H1 (cell line): ENCODE results near the gene SRSF1. TPM values are rescaled to one million over a fixed set of nuclear protein-coding genes. Genes with fewer than 3 reads are reported as not detected.

Experiments used
- CTCF ChIA-PET: fragments of 300-600 bp; sonication (Branson Sonifier 250); formaldehyde crosslinking; loops from one replicate; lab custom pipeline; 2021; ENCODE audit not compliant: partially characterized antibody; lab: Charles Lee
- POLR2A ChIA-PET: fragments of 300-600 bp; sonication (Branson Sonifier 250); formaldehyde crosslinking; loops from one replicate; lab custom pipeline; 2021; ENCODE audit warnings: inconsistent platforms; ENCODE audit not compliant: partially characterized antibody; lab: Charles Lee
- DNase-seq, 2 experiments: peaks; one replicate each; pipeline versions ENCODE4 v3.0.0 to v3.0.0-alpha.2; 2010 to 2022; ENCODE audit warnings: low spot score in 2 of 2, low read depth in 1 of 2, mixed read lengths in 1 of 2
- FAIRE-seq: peaks from 2 replicates; lab custom pipeline; 2011; peaks lifted over from hg19 to GRCh38; lab: Jason Lieb, UNC
- H2AFZ ChIP-seq: 2 replicates; pipeline ENCODE4 v1.8.1; 2012; ENCODE audit warnings: low read length, inconsistent platforms
- H2AK5ac ChIP-seq: 2 replicates; pipeline ENCODE4 v1.6.1; 2013; ENCODE audit warnings: low read depth, low read length
- H2BK120ac ChIP-seq: replicated peaks from 2 replicates; pipeline ENCODE3; 2013; ENCODE audit warnings: low read depth, low read length, inconsistent platforms
- H2BK12ac ChIP-seq: 2 replicates; pipeline ENCODE4 v1.6.1; 2013; ENCODE audit warnings: low read depth, low read length
- H2BK15ac ChIP-seq: 2 replicates; pipeline ENCODE4 v1.6.1; 2013; ENCODE audit warnings: low read length
- H2BK20ac ChIP-seq: 2 replicates; pipeline ENCODE4 v1.6.1; 2013; ENCODE audit warnings: low read length
- H2BK5ac ChIP-seq: 2 replicates; pipeline ENCODE4 v1.6.1; 2013; ENCODE audit warnings: low read depth, low read length
- H3K14ac ChIP-seq: 2 replicates; pipeline ENCODE4 v1.6.1; 2013; ENCODE audit warnings: inconsistent platforms; ENCODE audit not compliant: insufficient read length
- H3K18ac ChIP-seq: 2 replicates; pipeline ENCODE4 v1.6.1; 2013; ENCODE audit warnings: low read length; ENCODE audit errors: extremely low read depth
- H3K23ac ChIP-seq: 2 replicates; pipeline ENCODE4 v1.6.1; 2013; ENCODE audit warnings: inconsistent platforms; ENCODE audit not compliant: insufficient read length
- H3K23me2 ChIP-seq: 2 replicates; pipeline ENCODE4 v1.6.1; 2013; ENCODE audit warnings: low read depth, low read length
- H3K27ac ChIP-seq: 2 replicates; pipeline ENCODE4 v1.6.1; 2011; ENCODE audit warnings: low read depth, low read length, inconsistent platforms
- H3K27me3 ChIP-seq, 4 experiments: replicated peaks in 1 of 4; 1 replicate in 1 of 4; 2 replicates in 3 of 4; pipeline versions ENCODE4 v1.6.1 to v1.8.1; 2011 to 2013; ENCODE audit warnings: low read length in 3 of 4, mild to moderate bottlenecking in 3 of 4, inconsistent platforms in 2 of 4, mixed read lengths in 2 of 4, moderate library complexity in 1 of 4; ENCODE audit not compliant: control insufficient read depth in 3 of 4, insufficient read depth in 3 of 4; ENCODE audit errors: extremely low read depth in 1 of 4
- H3K36me3 ChIP-seq, 4 experiments: 2 replicates each; pipeline versions ENCODE4 v1.6.1 to v1.8.1; 2011 to 2013; ENCODE audit warnings: mild to moderate bottlenecking in 4 of 4, low read length in 3 of 4, moderate library complexity in 2 of 4, control low read depth in 1 of 4, inconsistent platforms in 1 of 4; ENCODE audit not compliant: insufficient read depth in 4 of 4, control insufficient read depth in 2 of 4
- H3K4ac ChIP-seq: replicated peaks from 2 replicates; pipeline ENCODE3; 2013; ENCODE audit warnings: low read length, low read depth, mixed read lengths, inconsistent platforms; ENCODE audit not compliant: insufficient read length
- H3K4me1 ChIP-seq, 4 experiments: replicated peaks in 1 of 4; 1 replicate in 1 of 4; 2 replicates in 3 of 4; pipeline versions ENCODE4 v1.6.1 to v1.8.1; 2011 to 2013; ENCODE audit warnings: low read length in 3 of 4, inconsistent platforms in 2 of 4, mixed read lengths in 1 of 4; ENCODE audit not compliant: insufficient read depth in 4 of 4, control insufficient read depth in 3 of 4
- H3K4me2 ChIP-seq, 2 experiments: 2 replicates each; pipeline versions ENCODE4 v1.6.1 to v1.8.1; 2011 to 2013; ENCODE audit warnings: low read depth in 2 of 2, low read length in 2 of 2, control low read depth in 1 of 2, inconsistent platforms in 1 of 2, mild to moderate bottlenecking in 1 of 2; ENCODE audit not compliant: insufficient read depth in 1 of 2
- H3K4me3 ChIP-seq, 4 experiments: fragments of 200-600, 300-600 bp in 1 of 4; sonication (generic), shearing (Covaris generic), sonication (Bioruptor Twin) in 1 of 4; 2 replicates each; pipeline versions ENCODE4 v1.5.1 to v1.8.1; 2011 to 2016; ENCODE audit warnings: low read length in 4 of 4, low read depth in 3 of 4, control low read depth in 2 of 4, inconsistent platforms in 2 of 4, mild to moderate bottlenecking in 2 of 4, mixed read lengths in 1 of 4, moderate library complexity in 1 of 4; ENCODE audit not compliant: insufficient read depth in 2 of 4; ENCODE audit errors: extremely low read depth in 1 of 4
- H3K56ac ChIP-seq: replicated peaks from 2 replicates; pipeline ENCODE3; 2013; ENCODE audit warnings: low read depth, mild to moderate bottlenecking, mixed read lengths, low read length, inconsistent platforms; ENCODE audit not compliant: insufficient read length
- H3K79me1 ChIP-seq: 2 replicates; pipeline ENCODE4 v1.6.1; 2013; ENCODE audit warnings: low read depth, low read length, control low read depth
- H3K79me2 ChIP-seq, 2 experiments: 2 replicates each; pipeline versions ENCODE4 v1.6.1 to v1.8.1; 2012 to 2013; ENCODE audit warnings: low read length in 2 of 2, mild to moderate bottlenecking in 2 of 2, inconsistent platforms in 1 of 2; ENCODE audit not compliant: insufficient read depth in 2 of 2, control insufficient read depth in 1 of 2
- H3K9ac ChIP-seq, 4 experiments: replicated peaks in 1 of 4; 1 replicate in 1 of 4; 2 replicates in 3 of 4; pipeline versions ENCODE4 v1.6.1 to v1.8.1; 2011 to 2013; ENCODE audit warnings: low read depth in 3 of 4, low read length in 3 of 4, control low read depth in 2 of 4, mild to moderate bottlenecking in 2 of 4, moderate library complexity in 2 of 4, inconsistent platforms in 1 of 4; ENCODE audit errors: extremely low read depth in 1 of 4
- H3K9me3 ChIP-seq, 2 experiments: 2 replicates each; pipeline versions ENCODE4 v1.6.1 to v1.8.1; 2012 to 2013; ENCODE audit warnings: mild to moderate bottlenecking in 2 of 2, moderate library complexity in 2 of 2, control low read depth in 1 of 2, inconsistent platforms in 1 of 2, low read depth in 1 of 2, low read length in 1 of 2, mixed read lengths in 1 of 2; ENCODE audit not compliant: insufficient read depth in 2 of 2
- H4K20me1 ChIP-seq, 2 experiments: replicated peaks in 1 of 2; 2 replicates each; pipeline versions ENCODE3 to v1.8.1; 2011 to 2013; ENCODE audit warnings: inconsistent platforms in 2 of 2, low read length in 2 of 2, mild to moderate bottlenecking in 1 of 2; ENCODE audit not compliant: insufficient read depth in 2 of 2, control insufficient read depth in 1 of 2
- H4K5ac ChIP-seq: 2 replicates; pipeline ENCODE4 v1.6.1; 2013; ENCODE audit warnings: low read length, low read depth, mixed read lengths, inconsistent platforms; ENCODE audit not compliant: insufficient read length
- H4K8ac ChIP-seq: 2 replicates; pipeline ENCODE4 v1.8.0; 2013; ENCODE audit warnings: mild to moderate bottlenecking, moderate library complexity, low read length, inconsistent platforms; ENCODE audit not compliant: insufficient read depth; ENCODE audit errors: extremely low read depth
- H4K91ac ChIP-seq: replicated peaks from 2 replicates; pipeline ENCODE3; 2013; ENCODE audit warnings: low read length, mixed read lengths, inconsistent platforms; ENCODE audit not compliant: insufficient read length
- EGR1 ChIP-seq: IDR thresholded peaks from 2 replicates; pipeline ENCODE4 v1.6.1; 2011; ENCODE audit warnings: low read depth, low read length, borderline replicate concordance
- EP300 ChIP-seq, 2 experiments: IDR thresholded peaks; 1 replicate in 1 of 2; 2 replicates in 1 of 2; pipeline ENCODE4 v1.6.1; 2011 to 2012; ENCODE audit warnings: low read depth in 2 of 2, low read length in 2 of 2, mild to moderate bottlenecking in 2 of 2, borderline replicate concordance in 1 of 2, inconsistent platforms in 1 of 2, moderate library complexity in 1 of 2
- POLR2A ChIP-seq, 2 experiments: IDR thresholded peaks; 1 replicate in 1 of 2; 2 replicates in 1 of 2; pipeline ENCODE4 v1.6.1; 2011; ENCODE audit warnings: low read depth in 2 of 2, low read length in 2 of 2, mild to moderate bottlenecking in 2 of 2; ENCODE audit errors: control extremely low read depth in 1 of 2
- POLR2AphosphoS5 ChIP-seq: IDR thresholded peaks from 2 replicates; pipeline ENCODE4 v1.6.1; 2011; ENCODE audit warnings: low read depth, low read length
- RFX5 ChIP-seq: IDR thresholded peaks from 2 replicates; pipeline ENCODE4 v1.6.1; 2011; ENCODE audit warnings: low read depth, low read length, improper control_type of control experiment, borderline replicate concordance
- RXRA ChIP-seq: IDR thresholded peaks from 2 replicates; pipeline ENCODE4 v1.6.1; 2011; ENCODE audit warnings: low read depth, mild to moderate bottlenecking, low read length, moderate library complexity; ENCODE audit not compliant: insufficient read depth
- SP1 ChIP-seq: IDR thresholded peaks from 2 replicates; pipeline ENCODE4 v1.6.1; 2011; ENCODE audit warnings: low read depth, low read length
- SRF ChIP-seq: IDR thresholded peaks from 2 replicates; pipeline ENCODE4 v1.6.1; 2011; ENCODE audit warnings: mild to moderate bottlenecking, low read depth, low read length, moderate library complexity
- TAF1 ChIP-seq: IDR thresholded peaks from 2 replicates; pipeline ENCODE4 v1.6.1; 2011; ENCODE audit warnings: mild to moderate bottlenecking, low read depth, low read length
- TBP ChIP-seq: IDR thresholded peaks from 2 replicates; pipeline ENCODE4 v1.6.1; 2011; ENCODE audit warnings: low read depth, low read length, improper control_type of control experiment
- YY1 ChIP-seq: IDR thresholded peaks from 2 replicates; pipeline ENCODE4 v1.6.1; 2011; ENCODE audit warnings: low read depth, mild to moderate bottlenecking, low read length
- WGBS, 2 experiments: shearing (Covaris generic) in 1 of 2; methylation state at CpG; one replicate each; pipeline versions ENCODE4 v1.1.6 to v1.1.7; 2013 to 2015; ENCODE audit warnings: low lambda C conversion rate in 2 of 2, mixed read lengths in 2 of 2, inconsistent platforms in 1 of 2, low coverage in 1 of 2, missing lambda C conversion rate in 1 of 2; ENCODE audit not compliant: insufficient replicate concordance in 2 of 2, insufficient coverage in 1 of 2, insufficient read length in 1 of 2; ENCODE audit errors: extremely low coverage in 1 of 2, missing lambda C conversion rate in 1 of 2; 5-methylcytosine and 5-hydroxymethylcytosine counted together
- polyA plus RNA-seq, 7 experiments: library from polyadenylated mRNA; depleted of rRNA in 3 of 7; stranded (reverse) in 5 of 7; unstranded in 2 of 7; fragments of >200 nt in 5 of 7; fragments of 200-250 nt in 2 of 7; gene quantifications; 1 replicate in 5 of 7; 2 replicates in 1 of 7; 4 replicates in 1 of 7; pipeline versions ENCODE4 v1.2.1 to v1.2.3, GENCODE V29; 2011 to 2013; ENCODE audit warnings: missing spikeins in 2 of 7, mixed read lengths in 2 of 7
- total RNA-seq: library from RNA; stranded (reverse); fragmentation: NEBNext Ultra II Directional; extraction: Animal tissue kit (Norgen Biotek cat#: 25700); gene quantifications from 2 replicates; pipeline ENCODE4 v1.2.1, GENCODE V29; 2021
- TF ChIP-seq, protein P1 (sequence below): IDR thresholded peaks from 2 replicates; pipeline ENCODE4 v1.6.1; 2012; ENCODE audit warnings: inconsistent platforms
- TF ChIP-seq, protein P2 (sequence below): IDR thresholded peaks from 2 replicates; pipeline ENCODE4 v1.6.1; 2011; ENCODE audit warnings: low read length, improper control_type of control experiment

Gene SRSF1
- total and polyA plus RNA-seq, 2 of the 8 experiments (the other 6 are each of a cell fraction or from before 2014, with no cell fraction given), result 149 to 429 TPM

DNA sequence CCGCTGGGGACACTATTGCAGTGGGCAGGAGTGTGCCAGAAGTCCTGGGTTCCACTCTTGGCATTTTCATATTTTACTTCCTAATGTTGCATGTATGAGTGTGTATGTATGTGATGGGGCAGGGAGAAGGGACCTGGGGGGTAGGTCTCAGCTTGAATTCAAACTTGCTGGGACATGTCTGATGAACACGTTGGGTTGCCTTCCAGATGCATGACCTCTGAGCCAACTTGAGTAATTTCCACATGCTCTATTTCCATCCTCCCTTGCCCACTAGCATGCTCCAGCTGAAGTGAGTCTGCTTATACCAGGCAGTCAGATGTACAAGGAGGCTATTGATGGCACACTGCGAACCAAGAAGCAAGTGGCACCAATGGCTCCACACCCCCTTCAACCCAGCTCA, 32.9 kb upstream of the SRSF1 start:
- CTCF ChIA-PET, result interaction anchor here (1.2 kb wide), 1 partner anchor 22 kb away, joined by 3 read pairs; no protein-coding TSS in a partner anchor
- H3K9ac ChIP-seq, result no peak overlapping the region

More for the DNA sequence above, 32.9 kb upstream of the SRSF1 start:
- POLR2A ChIA-PET, result interaction anchor here (0.5 to 1.9 kb wide), 7 partner anchors 7 to 51 kb away, joined by 3 to 4 read pairs (median 3); partner anchors contain the start of genes DYNLL2 and SRSF1
- WGBS, 2 experiments, result 82% methylated on average over 3 of the region's 3 CpGs; no CpG with 5 or more reads in 1 of the 2 experiments
- Histone ChIP-seq H3K4me2 (no peak overlapping the region), H3K56ac (no peak overlapping the region), H3K79me2 (no peaks in the 10 kb centered on the region), H2AK5ac (no peak overlapping the region), H3K79me1 (no peaks in the 10 kb centered on the region), H3K14ac (no peak overlapping the region), H3K23ac (no peak overlapping the region), H4K20me1 (no peaks in the 10 kb centered on the region), H3K4me3 (no peak overlapping the region), H2BK5ac (no peak overlapping the region), H3K18ac (no peak overlapping the region)
- DNase-seq, result no peak
- TF ChIP-seq EGR1 (no peak), POLR2AphosphoS5 (no peak), TAF1 (no peak), POLR2A (IDR thresholded peaks at IDR 0.05; ENCODE audit: control extremely low read depth in 1 of 2, low read depth in 2 of 2, low read length in 2 of 2) (no peak), YY1 (no peak), TBP (no peak), RFX5 (no peak), SRF (no peak), RXRA (no peak), EP300 (IDR thresholded peaks at IDR 0.05; ENCODE audit: borderline replicate concordance in 1 of 2, low read depth in 2 of 2, low read length in 2 of 2) (no peak), SP1 (no peak)
- TF ChIP-seq, protein P1, sequence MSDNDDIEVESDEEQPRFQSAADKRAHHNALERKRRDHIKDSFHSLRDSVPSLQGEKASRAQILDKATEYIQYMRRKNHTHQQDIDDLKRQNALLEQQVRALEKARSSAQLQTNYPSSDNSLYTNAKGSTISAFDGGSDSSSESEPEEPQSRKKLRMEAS, result no peak
- TF ChIP-seq, protein P2, sequence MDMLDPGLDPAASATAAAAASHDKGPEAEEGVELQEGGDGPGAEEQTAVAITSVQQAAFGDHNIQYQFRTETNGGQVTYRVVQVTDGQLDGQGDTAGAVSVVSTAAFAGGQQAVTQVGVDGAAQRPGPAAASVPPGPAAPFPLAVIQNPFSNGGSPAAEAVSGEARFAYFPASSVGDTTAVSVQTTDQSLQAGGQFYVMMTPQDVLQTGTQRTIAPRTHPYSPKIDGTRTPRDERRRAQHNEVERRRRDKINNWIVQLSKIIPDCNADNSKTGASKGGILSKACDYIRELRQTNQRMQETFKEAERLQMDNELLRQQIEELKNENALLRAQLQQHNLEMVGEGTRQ, result no peak
- TF ChIP-seq, all 59 proteins: peak for 0
- H3K23me2 ChIP-seq, result no peaks in the 10 kb centered on the region
- no peaks in the 10 kb centered on the region for H3K4me1 ChIP-seq
- H4K91ac ChIP-seq, result peak overlapping the region; percentile 22
- H2BK20ac ChIP-seq, result no peak overlapping the region
- no peak for FAIRE-seq
- no peak overlapping the region for H2BK12ac ChIP-seq
- H3K27ac ChIP-seq, result no peak overlapping the region
- H3K36me3 ChIP-seq, result no peaks in the 10 kb centered on the region
- H4K8ac ChIP-seq, result no peak overlapping the region
- H2BK15ac ChIP-seq, result no peak overlapping the region; the same call in 1 of the 2 replicates
- H2AFZ ChIP-seq, result 0 out of 2 replicates have a peak overlapping the region, but pooled peaks have one; percentile 52
- H3K9me3 ChIP-seq, result no peaks in the 10 kb centered on the region
- no peak overlapping the region for H4K5ac ChIP-seq
- H2BK120ac ChIP-seq, result no peak overlapping the region
- peak overlapping the region; percentile 41 for H3K4ac ChIP-seq
- no peaks in the 10 kb centered on the region for H3K27me3 ChIP-seq
